SK-N-SH treated with all-trans-retinoic acid at 6 μM for 48 hours (cell line): ENCODE data around the gene NR1H4.

Experiments used
- ATAC-seq: fragments of 200-7000 bp; cut with Tn5 transposase; 3 replicates; pipeline ENCODE4 v1.9.1; 2020; ENCODE audit warnings: mild to moderate bottlenecking, moderate library complexity
- ARNTL ChIP-seq: fragments of 450-650 bp; formaldehyde crosslinking; IDR thresholded peaks from 2 replicates; pipeline ENCODE4 v1.5.0; 2020; ENCODE audit warnings: low read depth, mild to moderate bottlenecking, moderate library complexity, borderline replicate concordance
- BACH2 ChIP-seq: fragments of 250-450 bp; sonication (Bioruptor Pico); IDR thresholded peaks from 2 replicates; pipeline ENCODE4 v1.9.0; 2021; ENCODE audit warnings: mild to moderate bottlenecking, borderline replicate concordance
- CSDC2 ChIP-seq: fragments of 250-450 bp; sonication (Bioruptor Pico); IDR thresholded peaks from 2 replicates; pipeline ENCODE4 v1.5.0; 2020; ENCODE audit warnings: mild to moderate bottlenecking, moderate library complexity
- CSRNP3 ChIP-seq: fragments of 250-450 bp; sonication (Bioruptor Pico); IDR thresholded peaks from 2 replicates; pipeline ENCODE4 v1.5.1; 2021; ENCODE audit warnings: mild to moderate bottlenecking, moderate library complexity
- ESRRG ChIP-seq: fragments of 250-450 bp; sonication (Bioruptor Pico); IDR thresholded peaks from 2 replicates; pipeline ENCODE4 v1.6.1; 2021; ENCODE audit warnings: mild to moderate bottlenecking
- GLIS3 ChIP-seq: fragments of 250-450 bp; sonication (Bioruptor Pico); IDR thresholded peaks from 2 replicates; pipeline ENCODE4 v1.5.0; 2020; ENCODE audit warnings: mild to moderate bottlenecking, moderate library complexity
- ISL1 ChIP-seq: fragments of 250-450 bp; sonication (Bioruptor Pico); IDR thresholded peaks from 2 replicates; pipeline ENCODE4 v2.1.2; 2022; ENCODE audit warnings: mild to moderate bottlenecking, moderate library complexity
- OSR1 ChIP-seq: fragments of 250-450 bp; sonication (Bioruptor Pico); IDR thresholded peaks from 2 replicates; pipeline ENCODE4 v1.8.0; 2022; ENCODE audit warnings: moderate library complexity, mild to moderate bottlenecking, inconsistent platforms
- PATZ1 ChIP-seq: fragments of 250-450 bp; sonication (Bioruptor Pico); IDR thresholded peaks from 2 replicates; pipeline ENCODE4 v1.8.0; 2020; ENCODE audit warnings: mild to moderate bottlenecking, moderate library complexity, borderline replicate concordance
- POU6F1 ChIP-seq: fragments of 250-450 bp; sonication (Bioruptor Pico); IDR thresholded peaks from 2 replicates; pipeline ENCODE4 v1.8.0; 2021; ENCODE audit warnings: low read depth, mild to moderate bottlenecking, moderate library complexity, borderline replicate concordance
- PPARA ChIP-seq: fragments of 250-450 bp; sonication (Bioruptor Pico); IDR thresholded peaks from 2 replicates; pipeline ENCODE4 v1.5.0; 2020; ENCODE audit warnings: mild to moderate bottlenecking, borderline replicate concordance
- RARB ChIP-seq: fragments of 250-450 bp; sonication (Bioruptor Pico); IDR thresholded peaks from 2 replicates; pipeline ENCODE4 v1.8.0; 2021; ENCODE audit warnings: mild to moderate bottlenecking, moderate library complexity
- SNAI2 ChIP-seq: fragments of 250-450 bp; sonication (Bioruptor Pico); IDR thresholded peaks from 2 replicates; pipeline ENCODE4 v1.5.0; 2020; ENCODE audit warnings: mild to moderate bottlenecking, moderate library complexity
- TCF4 ChIP-seq: fragments of 250-450 bp; sonication (Bioruptor Pico); IDR thresholded peaks from 2 replicates; pipeline ENCODE4 v1.8.0; 2021; ENCODE audit warnings: mild to moderate bottlenecking, moderate library complexity, borderline replicate concordance
- TSHZ2 ChIP-seq: fragments of 250-450 bp; sonication (Bioruptor Pico); IDR thresholded peaks from 2 replicates; pipeline ENCODE4 v1.5.0; 2020; ENCODE audit warnings: mild to moderate bottlenecking, moderate library complexity
- ZC3H10 ChIP-seq: fragments of 250-450 bp; sonication (Bioruptor Pico); IDR thresholded peaks from 2 replicates; pipeline ENCODE4 v1.5.1; 2021; ENCODE audit warnings: mild to moderate bottlenecking, moderate library complexity
- ZFP3 ChIP-seq: fragments of 250-450 bp; sonication (Bioruptor Pico); IDR thresholded peaks from 2 replicates; pipeline ENCODE4 v1.5.0; 2020; ENCODE audit warnings: mild to moderate bottlenecking, moderate library complexity
- ZFP30 ChIP-seq: fragments of 450-650 bp; formaldehyde crosslinking; IDR thresholded peaks from 2 replicates; pipeline ENCODE4 v1.5.0; 2022; ENCODE audit warnings: mild to moderate bottlenecking, moderate library complexity
- ZNF565 ChIP-seq: fragments of 450-650 bp; formaldehyde crosslinking; conservative IDR thresholded peaks from 2 replicates; pipeline ENCODE4 v1.5.0; 2020; ENCODE audit warnings: low read depth, mild to moderate bottlenecking, moderate library complexity
- ZNF70 ChIP-seq: fragments of 450-650 bp; formaldehyde crosslinking; IDR thresholded peaks from 2 replicates; pipeline ENCODE4 v1.5.0; 2020; ENCODE audit warnings: mild to moderate bottlenecking, moderate library complexity

The NR1H4 gene

GRCh38 chr12:100508751-100509150 lies 35.1 kb downstream of the NR1H4 start:
- TF ChIP-seq OSR1 (CRISPR knock-in tag) (no peak), ZNF70 (CRISPR knock-in tag) (no peak), ZFP3 (CRISPR knock-in tag) (no peak), PPARA (CRISPR knock-in tag) (no peak), ZFP30 (CRISPR knock-in tag) (no peak), TCF4 (CRISPR knock-in tag) (no peak), ZC3H10 (CRISPR knock-in tag) (no peak), SNAI2 (CRISPR knock-in tag) (no peak), CSDC2 (CRISPR knock-in tag) (no peak), ARNTL (CRISPR knock-in tag) (no peak), ISL1 (CRISPR knock-in tag) (no peak), ZNF565 (CRISPR knock-in tag) (no peak), POU6F1 (CRISPR knock-in tag) (no peak), TSHZ2 (CRISPR knock-in tag) (no peak)
- TF ChIP-seq, all 23 proteins: peak for 0
- ATAC-seq: no peak

- no peak for ATAC-seq
- TF ChIP-seq ZNF70 (CRISPR knock-in tag): no peak
- no peak for TF ChIP-seq ZC3H10 (CRISPR knock-in tag)
- TF ChIP-seq PATZ1 (CRISPR knock-in tag): no peak
- TF ChIP-seq CSDC2 (CRISPR knock-in tag): no peak
- TF ChIP-seq OSR1 (CRISPR knock-in tag): no peak
- no peak for TF ChIP-seq ZNF565 (CRISPR knock-in tag)
- no peak for TF ChIP-seq SNAI2 (CRISPR knock-in tag)
- TF ChIP-seq, all 23 proteins: peak for 0
Observed at GRCh38 chr12:100512692-100513091, 39.0 kb downstream of the NR1H4 start.

- ATAC-seq: no peak
- TF ChIP-seq RARB: no peak
- TF ChIP-seq BACH2 (CRISPR knock-in tag): no peak
- no peak for TF ChIP-seq OSR1 (CRISPR knock-in tag)
- TF ChIP-seq ZNF70 (CRISPR knock-in tag): no peak
- TF ChIP-seq ZC3H10 (CRISPR knock-in tag): no peak
- no peak for TF ChIP-seq CSDC2 (CRISPR knock-in tag)
- no peak for TF ChIP-seq ZFP30 (CRISPR knock-in tag)
- TF ChIP-seq GLIS3 (CRISPR knock-in tag): no peak
Observed at GRCh38 chr12:100515968-100516367, 42.3 kb downstream of the NR1H4 start.

- no peak for ATAC-seq
- TF ChIP-seq RARB: no peak
- TF ChIP-seq ZFP3 (CRISPR knock-in tag): no peak
- TF ChIP-seq ESRRG (CRISPR knock-in tag): no peak
- TF ChIP-seq POU6F1 (CRISPR knock-in tag): no peak
- no peak for TF ChIP-seq ARNTL (CRISPR knock-in tag)
- TF ChIP-seq CSRNP3 (CRISPR knock-in tag): no peak
- TF ChIP-seq CSDC2 (CRISPR knock-in tag): no peak
- no peak for TF ChIP-seq GLIS3 (CRISPR knock-in tag)
- no peak for TF ChIP-seq OSR1 (CRISPR knock-in tag)
- no peak for TF ChIP-seq TSHZ2 (CRISPR knock-in tag)
- no peak for TF ChIP-seq ZNF70 (CRISPR knock-in tag)
Observed at GRCh38 chr12:100518376-100518775, 44.7 kb downstream of the NR1H4 start.
